ENCODE measurements around the gene UGT2B7. TPM values are rescaled to one million over a fixed set of nuclear protein-coding genes. Genes with fewer than 3 reads are reported as not detected.

Gene UGT2B7
- total RNA-seq = not detected

DNA sequence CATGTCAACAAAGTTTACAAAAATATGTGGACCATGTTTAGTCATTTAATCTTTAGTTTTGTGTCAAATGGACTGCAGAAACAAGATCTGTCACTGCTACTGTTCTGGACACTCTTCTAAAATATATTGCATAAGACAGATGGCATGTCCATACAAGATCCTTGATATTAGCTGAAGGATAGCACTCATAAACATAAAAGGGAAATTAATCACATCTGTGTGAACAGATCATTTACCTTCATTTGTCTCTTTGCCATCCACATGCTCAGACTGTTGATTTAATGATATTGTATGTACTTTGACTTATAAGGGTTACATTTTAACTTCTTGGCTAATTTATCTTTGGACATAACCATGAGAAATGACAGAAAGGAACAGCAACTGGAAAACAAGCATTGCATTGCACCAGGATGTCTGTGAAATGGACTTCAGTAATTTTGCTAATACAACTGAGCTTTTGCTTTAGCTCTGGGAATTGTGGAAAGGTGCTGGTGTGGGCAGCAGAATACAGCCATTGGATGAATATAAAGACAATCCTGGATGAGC is at the start of gene UGT2B7:
UGT2B7 (plus strand) TSS at position 364 of the 546 bp plus-strand sequence; CDS start at position 411, 47 bp downstream.

Other genes starting within 250 kb of the UGT2B7 start
- not detected for gene UGT2A3, start 144.7 kb upstream of the UGT2B7 start, total RNA-seq
- gene UGT2B11, start 118.3 kb downstream of the UGT2B7 start, total RNA-seq = not detected
- not detected for gene UGT2B28, start 184.0 kb downstream of the UGT2B7 start, total RNA-seq